HG03095 (cell line): Measurements from ENCODE around the gene GSDME.
A peak's percentile ranks its signal among the peaks of the same experiment; 100 is the strongest.

Experiments used
- ATAC-seq: cut with Tn5 transposase; IDR thresholded peaks from one replicate; pipeline ENCODE4 v1.9.1; 2021; ENCODE audit warnings: moderate library complexity; ENCODE audit not compliant: unreplicated experiment

GSDME gene

GRCh38 chr7:24773646-24774045 is 16.4 kb upstream of the GSDME start:
- no peak for ATAC-seq

GRCh38 chr7:24769851-24770250 is 12.6 kb upstream of the GSDME start:
- no peak for ATAC-seq

GRCh38 chr7:24769014-24769830 is 12.0 kb upstream of the GSDME start:
- ATAC-seq = no peak

GRCh38 chr7:24767878-24768569 is 10.8 kb upstream of the GSDME start:
- no peak for ATAC-seq

- no peak for ATAC-seq
These were observed 7.9 kb upstream of the GSDME start for GRCh38 chr7:24764972-24765744.

- ATAC-seq = no peak
These were observed 6.7 kb upstream of the GSDME start for GRCh38 chr7:24764011-24764410.

GRCh38 chr7:24763303-24763901 is 6.1 kb upstream of the GSDME start:
- no peak for ATAC-seq

GRCh38 chr7:24762771-24763170 is 5.5 kb upstream of the GSDME start:
- no peak for ATAC-seq

- ATAC-seq = no peak
These were observed 3.7 kb upstream of the GSDME start for GRCh38 chr7:24760968-24761367.

GRCh38 chr7:24756545-24757352 is 515 bp downstream of the GSDME start:
- ATAC-seq = peak; percentile 18

- peak; percentile 57 for ATAC-seq
These were observed 1.5 kb downstream of the GSDME start for GRCh38 chr7:24755541-24756407.

- ATAC-seq = peak; percentile 0
These were observed 2.3 kb downstream of the GSDME start for GRCh38 chr7:24754906-24755506.

- no peak for ATAC-seq
These were observed 5.0 kb downstream of the GSDME start for GRCh38 chr7:24752073-24752800.

- no peak for ATAC-seq
These were observed 5.8 kb downstream of the GSDME start for GRCh38 chr7:24751484-24751883.

- ATAC-seq = no peak
These were observed 6.7 kb downstream of the GSDME start for GRCh38 chr7:24750441-24751055.

GRCh38 chr7:24748521-24748920 is 8.7 kb downstream of the GSDME start:
- ATAC-seq = no peak

- ATAC-seq = no peak
These were observed 11.9 kb downstream of the GSDME start for GRCh38 chr7:24745355-24745754.

GRCh38 chr7:24743471-24743870 is 13.8 kb downstream of the GSDME start:
- ATAC-seq = no peak
